ENCODE results near the gene ZNF384. TPM values are rescaled to one million over a fixed set of nuclear protein-coding genes. Genes with fewer than 3 reads are reported as not detected.

ZNF384 gene
- total RNA-seq, 6 donors from 2014 or later = 33.4 to 52.8 (median 43.0) TPM

DNA sequence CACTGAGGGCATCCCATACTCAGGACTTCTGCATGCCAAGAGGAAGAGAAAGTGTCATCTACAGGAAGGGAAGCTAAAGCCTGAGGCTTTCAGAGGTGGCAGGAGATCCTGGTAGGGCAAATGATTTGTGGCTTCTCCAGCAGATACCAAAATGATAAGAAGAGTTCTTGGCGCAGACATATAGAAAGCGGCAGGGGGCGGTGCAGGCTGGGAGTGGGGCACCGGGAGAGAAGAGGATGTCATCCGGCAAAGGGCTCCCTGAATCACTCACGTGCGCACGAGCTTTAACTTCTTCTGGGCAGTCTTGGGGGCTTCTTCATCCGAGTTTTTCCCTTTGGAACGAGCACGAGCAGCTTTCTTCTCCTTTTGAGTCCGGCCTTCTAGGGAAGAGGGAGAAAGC lies 36.8 kb downstream of the ZNF384 start:
- DNase-seq = no peak
- WGBS, 2 donors = 91 to 93% methylated on average over 12 of the region's 12 CpGs
- Histone ChIP-seq H3K27ac (no peak overlapping the region), H3K27me3 (no peaks in the 10 kb centered on the region), H3K9me3 (no peaks in the 10 kb centered on the region), H3K4me3 (no peak overlapping the region), H3K36me3 (peaks cover 32 to 86% (median 75%) of the 10 kb centered on the region in 4 donors), H3K4me1 (peaks cover 0 to 3% (median 2%) of the 10 kb centered on the region in 4 donors)
- ATAC-seq (ENCODE audit: low FRiP score in 2 of 2) = no peak
- TF ChIP-seq, protein P1, sequence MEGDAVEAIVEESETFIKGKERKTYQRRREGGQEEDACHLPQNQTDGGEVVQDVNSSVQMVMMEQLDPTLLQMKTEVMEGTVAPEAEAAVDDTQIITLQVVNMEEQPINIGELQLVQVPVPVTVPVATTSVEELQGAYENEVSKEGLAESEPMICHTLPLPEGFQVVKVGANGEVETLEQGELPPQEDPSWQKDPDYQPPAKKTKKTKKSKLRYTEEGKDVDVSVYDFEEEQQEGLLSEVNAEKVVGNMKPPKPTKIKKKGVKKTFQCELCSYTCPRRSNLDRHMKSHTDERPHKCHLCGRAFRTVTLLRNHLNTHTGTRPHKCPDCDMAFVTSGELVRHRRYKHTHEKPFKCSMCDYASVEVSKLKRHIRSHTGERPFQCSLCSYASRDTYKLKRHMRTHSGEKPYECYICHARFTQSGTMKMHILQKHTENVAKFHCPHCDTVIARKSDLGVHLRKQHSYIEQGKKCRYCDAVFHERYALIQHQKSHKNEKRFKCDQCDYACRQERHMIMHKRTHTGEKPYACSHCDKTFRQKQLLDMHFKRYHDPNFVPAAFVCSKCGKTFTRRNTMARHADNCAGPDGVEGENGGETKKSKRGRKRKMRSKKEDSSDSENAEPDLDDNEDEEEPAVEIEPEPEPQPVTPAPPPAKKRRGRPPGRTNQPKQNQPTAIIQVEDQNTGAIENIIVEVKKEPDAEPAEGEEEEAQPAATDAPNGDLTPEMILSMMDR (IDR thresholded peaks at IDR 0.05) = no peak
- TF ChIP-seq POLR2A (IDR thresholded peaks at IDR 0.05) = no peak
- TF ChIP-seq POLR2AphosphoS5 (IDR thresholded peaks at IDR 0.05) = no peak
- no peak for TF ChIP-seq EP300 (IDR thresholded peaks at IDR 0.05)

- Histone ChIP-seq H3K36me3 (peaks cover 23 to 71% (median 62%) of the 10 kb centered on the region in 4 donors), H3K27me3 (no peaks in the 10 kb centered on the region), H3K4me3 (no peak overlapping the region), H3K27ac (no peak overlapping the region), H3K9me3 (no peaks in the 10 kb centered on the region), H3K4me1 (peaks cover 6 to 12% (median 10%) of the 10 kb centered on the region in 4 donors)
- DNase-seq = no peak
- TF ChIP-seq POLR2A (IDR thresholded peaks at IDR 0.05) (no peak), EP300 (IDR thresholded peaks at IDR 0.05) (no peak), POLR2AphosphoS5 (IDR thresholded peaks at IDR 0.05) (no peak)
- TF ChIP-seq, protein P1 (IDR thresholded peaks at IDR 0.05) = no peak
- WGBS, 2 donors = 91 to 93% methylated on average over 7 to 8 of the region's 8 CpGs
- ATAC-seq (ENCODE audit: low FRiP score in 2 of 2) = no peak
Measured at GRCh38 chr12:6650832-6651231, 38.3 kb downstream of the ZNF384 start.

DNA sequence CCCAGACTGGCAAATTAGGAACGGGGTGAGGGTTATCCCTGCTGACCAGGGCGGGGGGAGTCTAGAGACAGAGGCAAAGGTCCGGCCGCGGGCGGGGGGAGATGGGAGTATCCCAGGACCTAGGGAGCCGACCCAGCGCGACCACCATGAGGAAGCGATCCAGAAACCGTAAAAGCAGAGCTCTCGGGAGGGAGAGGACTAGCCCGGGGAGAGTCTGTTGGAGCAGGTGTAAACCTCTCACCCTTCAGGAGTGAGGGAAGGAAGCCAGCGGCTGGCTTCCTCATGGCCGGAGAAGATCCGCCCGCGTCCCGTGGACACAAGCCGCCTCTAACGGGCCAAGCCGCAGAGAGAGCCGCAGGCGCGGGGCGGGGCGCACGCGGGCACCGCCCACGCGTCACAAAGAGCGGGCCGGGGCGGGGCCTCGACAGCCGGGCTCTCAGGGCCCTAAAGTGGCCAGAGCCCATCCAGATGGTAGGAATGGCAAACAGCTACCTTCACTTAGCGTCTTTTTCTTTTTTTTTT lies 42.0 kb downstream of the ZNF384 start, which contains the start of gene ACRBP:
ACRBP (minus strand) TSS at position 350 of the 522 bp plus-strand sequence; CDS start at position 284, 66 bp downstream.
- DNase-seq (peak; percentile 89 to 95), ATAC-seq (ENCODE audit: low FRiP score in 2 of 2) (peak; percentile 86 to 95)
- H3K4me1 ChIP-seq = peaks cover 6 to 26% (median 17%) of the 10 kb centered on the region in 4 donors
- H3K36me3 ChIP-seq = peaks cover 14 to 42% (median 32%) of the 10 kb centered on the region in 4 donors
- H3K4me3 ChIP-seq = peak within 1 kb of the TSS; percentile 0 to 58 (median 44)
- WGBS, 2 donors = 18 to 19% methylated on average over 14 to 38 of the region's 38 CpGs
- TF ChIP-seq, protein P1 (IDR thresholded peaks at IDR 0.05) = no peak
- TF ChIP-seq POLR2A (IDR thresholded peaks at IDR 0.05) (peak in 1 of 4 donors; percentile 63), POLR2AphosphoS5 (IDR thresholded peaks at IDR 0.05) (peak; percentile 19 to 52), EP300 (IDR thresholded peaks at IDR 0.05) (no peak)
- H3K27ac ChIP-seq = peak within 1 kb of the TSS in 3 of 4 donors; percentile 33 to 78 (median 55)
- no peaks in the 10 kb centered on the region for H3K27me3 ChIP-seq
- no peaks in the 10 kb centered on the region for H3K9me3 ChIP-seq

- DNase-seq = no peak
- ATAC-seq (ENCODE audit: low FRiP score in 2 of 2) = no peak
- H3K4me3 ChIP-seq = peak overlapping the region in 3 of 4 donors; percentile 37 to 58 (median 51)
- WGBS, 2 donors = 71 to 74% methylated on average over 27 to 28 of the region's 28 CpGs
- H3K27ac ChIP-seq = peak overlapping the region in 3 of 4 donors; percentile 33 to 78 (median 55)
- H3K36me3 ChIP-seq = peaks cover 13 to 35% (median 26%) of the 10 kb centered on the region in 4 donors
- TF ChIP-seq POLR2AphosphoS5 (IDR thresholded peaks at IDR 0.05) (no peak), POLR2A (IDR thresholded peaks at IDR 0.05) (no peak), EP300 (IDR thresholded peaks at IDR 0.05) (no peak)
- TF ChIP-seq, protein P1 (IDR thresholded peaks at IDR 0.05) = no peak
- H3K4me1 ChIP-seq = peaks cover 6 to 26% (median 17%) of the 10 kb centered on the region in 4 donors
- no peaks in the 10 kb centered on the region for H3K9me3 ChIP-seq
- H3K27me3 ChIP-seq = no peaks in the 10 kb centered on the region
Measured at GRCh38 chr12:6646276-6647082, 42.7 kb downstream of the ZNF384 start.
